Effector memory CD4-positive, alpha-beta T cell (primary cell): Measurements from ENCODE around the gene ITSN2.

Experiments used
- DNase-seq, 3 donors: peaks; one replicate each; pipeline ENCODE4 v3.0.0-alpha.2; 2020
- H3K27ac ChIP-seq: 2 replicates; pipeline ENCODE4 v1.7.0; 2013; ENCODE audit warnings: mild to moderate bottlenecking, low read length, moderate library complexity; ENCODE audit not compliant: insufficient read depth, poor library complexity, severe bottlenecking
- H3K27me3 ChIP-seq: replicated peaks from 2 replicates; pipeline ENCODE4 v1.7.0; 2013; ENCODE audit warnings: mild to moderate bottlenecking, low read length; ENCODE audit not compliant: insufficient read depth, control insufficient read depth, poor library complexity, severe bottlenecking
- H3K36me3 ChIP-seq: 2 replicates; pipeline ENCODE4 v1.7.0; 2013; ENCODE audit warnings: mild to moderate bottlenecking, low read length, moderate library complexity; ENCODE audit not compliant: control insufficient read depth, insufficient read depth
- H3K4me1 ChIP-seq: 2 replicates; pipeline ENCODE4 v1.7.0; 2013; ENCODE audit warnings: low read length, mild to moderate bottlenecking; ENCODE audit not compliant: control insufficient read depth, insufficient read depth, poor library complexity, severe bottlenecking
- H3K4me3 ChIP-seq: 2 replicates; pipeline ENCODE4 v1.7.0; 2013; ENCODE audit warnings: low read length, low read depth, mild to moderate bottlenecking; ENCODE audit not compliant: insufficient read depth, poor library complexity, severe bottlenecking
- H3K9me3 ChIP-seq: 2 replicates; pipeline ENCODE4 v1.7.0; 2013; ENCODE audit warnings: mild to moderate bottlenecking, low read length, moderate library complexity; ENCODE audit not compliant: control insufficient read depth

Gene ITSN2

GRCh38 chr2:24337890-24338289 lies 22.4 kb downstream of the ITSN2 start:
- H3K4me1 ChIP-seq: peaks cover 12% of the 10 kb centered on the region

DNA sequence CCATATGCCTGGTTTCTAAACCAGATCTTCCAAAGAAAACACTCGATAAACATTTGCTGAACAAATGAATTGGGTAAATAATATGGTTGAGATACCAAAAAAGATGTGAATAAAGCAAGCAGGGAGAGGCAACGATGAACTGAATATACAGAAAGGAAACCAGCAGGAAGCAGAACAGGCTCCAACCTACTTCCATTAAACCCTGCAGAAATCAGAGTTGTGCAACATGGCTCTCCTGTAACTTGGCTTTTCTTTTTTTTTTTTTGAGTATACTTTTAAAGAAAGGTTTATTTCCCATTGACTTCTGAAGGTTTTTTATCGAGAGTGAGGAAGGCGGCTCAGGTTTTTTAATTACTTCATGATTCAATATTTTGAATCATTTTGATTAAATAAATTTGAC lies 23.5 kb downstream of the ITSN2 start:
- no peak for DNase-seq
- H3K36me3 ChIP-seq: no peaks in the 10 kb centered on the region
- no peaks in the 10 kb centered on the region for H3K9me3 ChIP-seq
- H3K4me3 ChIP-seq: no peak overlapping the region
- no peaks in the 10 kb centered on the region for H3K27me3 ChIP-seq
- peaks cover 6% of the 10 kb centered on the region for H3K4me1 ChIP-seq
- no peak overlapping the region for H3K27ac ChIP-seq

More at GRCh38 chr2:24337890-24338289, 22.4 kb downstream of the ITSN2 start:
- Histone ChIP-seq H3K4me3 (no peak overlapping the region), H3K27ac (no peak overlapping the region), H3K36me3 (no peaks in the 10 kb centered on the region), H3K27me3 (no peaks in the 10 kb centered on the region), H3K9me3 (no peaks in the 10 kb centered on the region)
- no peak for DNase-seq

GRCh38 chr2:24334245-24334633 lies 26.1 kb downstream of the ITSN2 start:
- Histone ChIP-seq H3K4me1 (peaks cover 6% of the 10 kb centered on the region), H3K27ac (no peak overlapping the region)
- DNase-seq: no peak

GRCh38 chr2:24332791-24333540 lies 27.4 kb downstream of the ITSN2 start:
- DNase-seq: no peak
- peaks cover 4% of the 10 kb centered on the region for H3K4me1 ChIP-seq
- no peak overlapping the region for H3K27ac ChIP-seq
- no peaks in the 10 kb centered on the region for H3K9me3 ChIP-seq
- H3K36me3 ChIP-seq: no peaks in the 10 kb centered on the region
- no peak overlapping the region for H3K4me3 ChIP-seq
- H3K27me3 ChIP-seq: no peaks in the 10 kb centered on the region

More at GRCh38 chr2:24334245-24334633, 26.1 kb downstream of the ITSN2 start:
- no peak overlapping the region for H3K4me3 ChIP-seq
- no peaks in the 10 kb centered on the region for H3K27me3 ChIP-seq
- no peaks in the 10 kb centered on the region for H3K36me3 ChIP-seq
- H3K9me3 ChIP-seq: no peaks in the 10 kb centered on the region

DNA sequence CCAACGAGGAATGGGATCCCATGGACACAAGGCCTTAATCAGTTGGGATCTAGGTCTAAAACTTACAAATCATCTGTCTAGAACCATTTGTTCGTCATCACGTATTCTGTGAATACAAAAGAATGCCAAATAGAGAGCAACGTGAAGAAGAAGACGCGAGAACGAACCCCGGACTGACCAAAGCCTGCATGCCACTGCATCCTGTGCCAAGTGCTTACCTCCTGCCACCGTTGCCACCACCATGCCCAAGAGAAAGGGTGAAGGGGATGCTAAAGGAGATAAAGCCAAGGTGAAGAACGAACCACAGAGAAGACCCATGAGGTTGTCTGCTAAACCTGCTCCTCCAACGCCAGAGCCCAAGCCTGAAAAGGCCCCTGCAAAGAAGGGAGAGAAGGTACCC lies 30.2 kb downstream of the ITSN2 start:
- Histone ChIP-seq H3K27ac (no peak overlapping the region), H3K4me1 (no peaks in the 10 kb centered on the region), H3K9me3 (no peaks in the 10 kb centered on the region), H3K4me3 (no peak overlapping the region), H3K27me3 (no peaks in the 10 kb centered on the region), H3K36me3 (no peaks in the 10 kb centered on the region)
- DNase-seq: no peak

DNA sequence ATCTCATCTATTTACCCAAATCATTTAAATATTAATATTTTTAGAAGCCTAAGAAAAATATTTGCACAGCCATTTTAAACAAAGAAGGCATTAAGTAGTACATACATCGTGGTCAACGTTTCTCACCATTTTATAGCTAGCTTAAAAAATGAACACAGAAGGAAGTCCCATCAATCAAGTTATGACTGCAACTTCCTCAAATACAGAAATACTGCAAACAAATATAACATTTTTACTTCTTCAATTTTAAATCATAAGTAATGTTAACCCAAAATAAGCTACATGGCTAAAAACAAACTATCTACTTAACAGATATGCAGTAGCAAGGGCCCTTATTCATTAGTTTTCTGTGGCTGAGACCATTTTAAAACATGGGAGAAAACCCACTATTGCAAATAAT lies 30.6 kb downstream of the ITSN2 start:
- Histone ChIP-seq H3K4me3 (no peak overlapping the region), H3K36me3 (no peaks in the 10 kb centered on the region), H3K27me3 (no peaks in the 10 kb centered on the region), H3K9me3 (no peaks in the 10 kb centered on the region), H3K27ac (no peak overlapping the region), H3K4me1 (no peaks in the 10 kb centered on the region)
- DNase-seq: no peak

GRCh38 chr2:24328010-24328409 lies 32.3 kb downstream of the ITSN2 start:
- no peaks in the 10 kb centered on the region for H3K4me1 ChIP-seq
- no peak overlapping the region for H3K27ac ChIP-seq
- no peaks in the 10 kb centered on the region for H3K36me3 ChIP-seq
- H3K4me3 ChIP-seq: no peak overlapping the region
- H3K27me3 ChIP-seq: no peaks in the 10 kb centered on the region
- DNase-seq: no peak
- H3K9me3 ChIP-seq: no peaks in the 10 kb centered on the region

GRCh38 chr2:24317491-24317920 lies 42.8 kb downstream of the ITSN2 start:
- Histone ChIP-seq H3K9me3 (no peaks in the 10 kb centered on the region), H3K36me3 (peaks cover 4% of the 10 kb centered on the region), H3K4me3 (no peak overlapping the region), H3K27ac (no peak overlapping the region), H3K4me1 (peaks cover 2% of the 10 kb centered on the region), H3K27me3 (no peaks in the 10 kb centered on the region)
- DNase-seq: no peak

DNA sequence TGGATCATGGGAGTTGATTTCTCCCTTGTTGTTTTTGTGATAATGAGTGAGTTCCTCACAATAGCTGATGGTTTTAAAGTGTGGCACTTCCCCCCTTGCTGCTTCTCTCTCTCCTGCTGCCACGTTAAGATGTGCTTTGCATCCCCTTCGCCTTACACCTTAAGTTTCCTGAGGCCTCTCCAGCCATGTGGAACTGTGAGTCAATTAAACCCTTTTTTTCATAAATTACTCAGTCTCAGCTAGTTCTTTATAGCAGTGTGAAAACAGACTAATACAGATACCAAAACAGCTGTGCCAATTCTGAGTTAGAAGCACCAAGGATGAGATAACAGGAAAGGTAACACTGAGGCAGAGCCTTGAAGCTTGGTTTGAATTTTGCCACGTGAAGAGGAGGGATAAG lies 44.7 kb downstream of the ITSN2 start:
- H3K27me3 ChIP-seq: no peaks in the 10 kb centered on the region
- H3K4me3 ChIP-seq: no peak overlapping the region
- no peaks in the 10 kb centered on the region for H3K9me3 ChIP-seq
- no peak overlapping the region for H3K27ac ChIP-seq
- no peak for DNase-seq
- peaks cover 2% of the 10 kb centered on the region for H3K4me1 ChIP-seq
- H3K36me3 ChIP-seq: peaks cover 21% of the 10 kb centered on the region

DNA sequence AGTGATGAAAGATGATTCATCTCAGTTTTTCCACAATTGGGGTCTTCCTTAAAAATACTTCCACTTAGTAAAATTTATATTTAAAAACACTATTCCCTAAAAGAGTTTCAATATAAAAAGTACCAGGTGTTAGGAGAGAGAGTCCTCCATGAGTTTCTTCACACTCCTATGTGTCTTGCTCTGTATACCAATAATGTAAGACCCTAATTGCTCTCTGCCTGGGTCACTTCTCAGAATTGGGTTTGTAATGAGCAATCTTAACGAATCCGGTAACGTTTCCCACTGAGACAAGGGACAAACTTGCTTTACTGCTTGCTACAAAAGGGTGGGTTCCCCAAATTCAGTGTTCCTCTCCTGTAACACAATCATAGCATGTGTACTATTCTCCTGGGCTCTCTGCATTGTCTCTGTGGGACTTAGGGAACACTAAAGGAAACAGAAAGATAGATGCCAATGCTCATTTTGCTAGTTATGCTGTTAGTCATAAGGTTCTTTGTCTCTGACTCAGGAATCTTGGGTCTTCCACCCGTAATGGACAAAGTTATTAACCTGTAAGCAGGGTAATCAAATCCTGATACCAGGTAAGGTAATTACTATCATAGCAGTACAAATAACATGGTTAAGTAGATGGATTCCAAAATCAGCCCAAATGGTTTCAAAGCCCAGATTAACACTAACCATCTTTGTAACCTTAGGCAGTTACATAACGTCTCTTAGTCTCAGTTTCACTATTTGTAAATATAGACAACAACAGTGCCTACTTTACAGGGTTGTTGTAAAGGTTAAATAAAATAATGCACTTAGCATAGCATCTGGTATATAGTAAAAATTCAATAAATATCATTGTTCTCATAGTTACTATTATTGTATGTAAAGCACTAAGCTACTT lies 46.3 kb downstream of the ITSN2 start:
- H3K9me3 ChIP-seq: no peaks in the 10 kb centered on the region
- no peak for DNase-seq
- H3K4me3 ChIP-seq: no peak overlapping the region
- no peak overlapping the region for H3K27ac ChIP-seq
- peaks cover 2% of the 10 kb centered on the region for H3K4me1 ChIP-seq
- H3K36me3 ChIP-seq: peaks cover 31% of the 10 kb centered on the region
- H3K27me3 ChIP-seq: no peaks in the 10 kb centered on the region
